ENCODE data around the gene TAC3.
"Not testable (repeated sequence)": the region's sequence is repeated elsewhere in the genome, so short reads cannot be mapped to it uniquely, and the experiment has no call there.

The TAC3 gene

DNA sequence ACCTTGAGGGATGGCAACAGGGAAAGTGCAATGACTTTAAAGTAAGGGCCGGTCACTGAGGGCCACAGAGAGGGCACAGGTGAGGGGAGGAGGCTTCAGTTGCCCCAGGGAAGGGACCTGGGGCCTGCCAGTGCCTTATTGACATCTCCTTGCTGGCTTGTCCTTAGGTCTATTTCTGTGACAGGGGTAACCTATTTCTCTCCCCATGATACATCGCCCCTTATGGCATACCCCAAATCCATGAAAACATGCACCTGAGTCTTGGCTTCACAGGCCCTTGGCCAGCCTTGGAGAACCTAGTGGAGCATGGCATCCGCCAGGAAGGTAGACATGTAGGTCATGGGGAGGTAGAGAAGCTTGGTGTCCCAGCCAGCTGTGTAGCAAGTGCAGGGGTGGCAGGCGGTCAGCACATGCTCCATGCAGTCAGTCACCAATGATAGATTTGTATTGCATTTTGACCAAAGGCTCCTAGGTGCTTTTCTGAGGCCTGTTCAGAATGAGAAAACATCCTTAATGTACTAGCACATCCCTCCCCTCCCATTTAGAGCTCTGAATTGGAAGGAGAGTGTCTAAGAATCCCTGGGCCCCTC, 35.3 kb downstream of the TAC3 start:
- no peak for DNase-seq (ENCODE audit: low read depth)
- TF ChIP-seq, protein P1, sequence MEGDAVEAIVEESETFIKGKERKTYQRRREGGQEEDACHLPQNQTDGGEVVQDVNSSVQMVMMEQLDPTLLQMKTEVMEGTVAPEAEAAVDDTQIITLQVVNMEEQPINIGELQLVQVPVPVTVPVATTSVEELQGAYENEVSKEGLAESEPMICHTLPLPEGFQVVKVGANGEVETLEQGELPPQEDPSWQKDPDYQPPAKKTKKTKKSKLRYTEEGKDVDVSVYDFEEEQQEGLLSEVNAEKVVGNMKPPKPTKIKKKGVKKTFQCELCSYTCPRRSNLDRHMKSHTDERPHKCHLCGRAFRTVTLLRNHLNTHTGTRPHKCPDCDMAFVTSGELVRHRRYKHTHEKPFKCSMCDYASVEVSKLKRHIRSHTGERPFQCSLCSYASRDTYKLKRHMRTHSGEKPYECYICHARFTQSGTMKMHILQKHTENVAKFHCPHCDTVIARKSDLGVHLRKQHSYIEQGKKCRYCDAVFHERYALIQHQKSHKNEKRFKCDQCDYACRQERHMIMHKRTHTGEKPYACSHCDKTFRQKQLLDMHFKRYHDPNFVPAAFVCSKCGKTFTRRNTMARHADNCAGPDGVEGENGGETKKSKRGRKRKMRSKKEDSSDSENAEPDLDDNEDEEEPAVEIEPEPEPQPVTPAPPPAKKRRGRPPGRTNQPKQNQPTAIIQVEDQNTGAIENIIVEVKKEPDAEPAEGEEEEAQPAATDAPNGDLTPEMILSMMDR (IDR thresholded peaks at IDR 0.05; ENCODE audit: insufficient read depth, low read depth, low read length, missing control alignments), result no peak
- H3K4me3 ChIP-seq (ENCODE audit: low read length), result no peak overlapping the region

DNA sequence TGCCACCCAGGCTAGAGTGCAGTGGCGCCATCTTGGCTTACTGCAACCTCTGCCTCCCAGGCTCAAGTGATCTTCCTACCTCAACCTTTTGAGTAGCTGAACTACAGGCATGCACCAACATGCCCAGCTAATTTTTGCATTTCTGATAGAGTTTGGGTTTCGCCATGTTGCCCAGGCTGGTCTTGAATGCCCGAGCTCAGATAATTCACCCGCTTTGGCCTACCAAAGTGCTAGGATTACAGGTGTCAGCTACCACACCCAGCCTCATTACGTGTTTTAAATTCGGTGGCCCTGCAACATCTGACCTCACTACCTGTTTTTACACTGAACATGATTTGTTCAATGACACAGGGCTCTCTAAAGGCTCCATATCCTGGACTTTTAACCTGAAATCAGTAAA, 36.1 kb downstream of the TAC3 start:
- DNase-seq (ENCODE audit: low read depth), result peak; percentile 46
- H3K4me3 ChIP-seq (ENCODE audit: low read length), result no peak overlapping the region
- TF ChIP-seq, protein P1 (IDR thresholded peaks at IDR 0.05; ENCODE audit: insufficient read depth, low read depth, low read length, missing control alignments), result no peak

DNA sequence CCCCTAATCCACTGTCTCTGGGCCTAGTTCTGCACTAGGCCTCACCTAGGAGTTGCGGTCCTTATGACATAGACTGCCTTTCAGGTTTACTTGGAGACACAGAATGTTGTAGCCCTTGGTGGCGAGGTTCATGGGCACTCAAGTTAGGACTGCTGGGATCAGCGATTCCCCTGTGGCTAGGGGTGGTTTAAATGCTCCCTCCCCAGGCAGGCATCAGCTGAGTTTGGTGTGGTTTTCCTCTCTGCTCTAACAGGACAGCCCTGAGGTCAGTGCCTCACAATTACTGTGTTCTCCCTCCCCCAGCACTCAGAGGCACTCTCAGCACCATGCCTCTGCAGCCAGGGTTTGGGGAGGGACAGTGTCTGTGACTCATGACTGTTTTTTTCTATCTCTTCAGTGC, 36.7 kb downstream of the TAC3 start:
- TF ChIP-seq, protein P1 (IDR thresholded peaks at IDR 0.05; ENCODE audit: insufficient read depth, low read depth, low read length, missing control alignments), result no peak
- H3K4me3 ChIP-seq (ENCODE audit: low read length), result no peak overlapping the region
- peak; percentile 36 for DNase-seq (ENCODE audit: low read depth)

DNA sequence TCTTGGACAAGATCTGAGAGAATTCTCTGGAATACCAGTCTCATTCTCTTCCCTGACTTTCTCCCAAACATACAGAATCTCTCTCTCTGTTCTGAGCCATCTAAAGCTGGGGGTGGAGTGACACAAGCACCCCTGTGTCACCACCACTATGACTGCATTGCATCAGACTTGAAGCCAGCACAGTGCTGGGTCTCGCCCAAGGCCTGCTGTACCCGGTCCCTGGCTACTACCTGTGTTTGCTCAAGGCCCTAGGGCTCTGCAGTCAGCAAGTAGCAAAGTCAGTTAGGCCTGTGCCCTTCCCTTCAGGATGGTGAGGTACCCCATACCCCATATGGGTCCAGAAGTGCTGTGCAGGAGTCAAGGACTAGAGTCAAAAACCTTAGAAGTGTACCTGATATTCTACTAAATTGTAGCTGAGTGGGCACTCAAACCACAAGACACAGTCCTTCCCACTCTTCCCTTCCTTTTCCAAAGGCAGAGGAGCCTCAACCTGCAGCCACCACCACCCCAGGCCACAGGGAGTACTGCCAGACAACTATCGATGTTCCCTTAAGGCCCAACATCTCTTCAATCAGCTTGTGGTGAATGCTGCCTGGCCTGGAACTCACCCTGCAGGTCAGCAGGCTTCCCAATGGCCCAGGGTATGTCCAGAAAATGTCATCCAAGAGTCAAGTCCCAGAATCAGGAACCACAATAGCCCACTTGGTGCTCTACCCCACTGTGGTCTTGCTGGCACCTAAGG, 37.8 kb downstream of the TAC3 start:
- DNase-seq (ENCODE audit: low read depth), result no peak

DNA sequence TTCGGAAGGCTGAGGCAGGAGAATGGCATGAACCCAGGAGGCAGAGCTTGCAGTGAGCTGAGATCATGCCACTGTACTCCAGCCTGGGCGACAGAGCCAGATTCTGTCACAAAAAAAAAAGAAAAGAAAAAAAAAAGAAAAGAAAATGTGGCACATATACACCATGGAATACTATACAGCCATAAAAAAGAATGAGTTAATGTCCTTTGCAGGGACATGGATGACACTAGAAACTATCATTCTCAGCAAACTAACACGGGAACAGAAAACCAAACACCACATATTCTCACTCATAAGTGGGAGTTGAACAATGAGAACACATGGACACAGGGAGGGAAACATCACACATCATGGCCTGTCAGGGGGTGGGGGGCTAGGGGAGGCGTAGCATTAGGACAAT, 39.0 kb downstream of the TAC3 start:
- not testable (repeated sequence) for DNase-seq (ENCODE audit: low read depth)

More for the DNA sequence above, 37.8 kb downstream of the TAC3 start:
- H3K4me3 ChIP-seq (ENCODE audit: low read length), result no peak overlapping the region
- TF ChIP-seq, protein P1 (IDR thresholded peaks at IDR 0.05; ENCODE audit: insufficient read depth, low read depth, low read length, missing control alignments), result no peak

DNA sequence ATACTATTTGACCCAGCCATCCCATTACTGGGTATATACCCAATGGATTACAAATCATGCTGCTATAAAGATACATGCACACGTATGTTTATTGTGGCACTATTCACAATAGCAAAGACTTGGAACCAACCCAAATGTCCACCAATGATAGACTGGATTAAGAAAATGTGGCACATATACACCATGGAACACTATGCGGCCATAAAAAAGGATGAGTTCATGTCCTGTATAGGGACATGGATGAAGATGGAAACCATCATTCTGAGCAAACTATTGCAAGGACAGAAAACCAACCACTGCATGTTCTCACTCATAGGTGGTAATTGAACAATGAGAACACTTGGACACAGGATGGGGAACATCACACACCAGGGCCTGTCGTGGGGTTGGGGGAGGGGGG, 42.1 kb downstream of the TAC3 start:
- not testable (repeated sequence) for DNase-seq (ENCODE audit: low read depth); H3K4me3 ChIP-seq (ENCODE audit: low read length)

More for the DNA sequence above, 39.0 kb downstream of the TAC3 start:
- H3K4me3 ChIP-seq (ENCODE audit: low read length), result not testable (repeated sequence)

DNA sequence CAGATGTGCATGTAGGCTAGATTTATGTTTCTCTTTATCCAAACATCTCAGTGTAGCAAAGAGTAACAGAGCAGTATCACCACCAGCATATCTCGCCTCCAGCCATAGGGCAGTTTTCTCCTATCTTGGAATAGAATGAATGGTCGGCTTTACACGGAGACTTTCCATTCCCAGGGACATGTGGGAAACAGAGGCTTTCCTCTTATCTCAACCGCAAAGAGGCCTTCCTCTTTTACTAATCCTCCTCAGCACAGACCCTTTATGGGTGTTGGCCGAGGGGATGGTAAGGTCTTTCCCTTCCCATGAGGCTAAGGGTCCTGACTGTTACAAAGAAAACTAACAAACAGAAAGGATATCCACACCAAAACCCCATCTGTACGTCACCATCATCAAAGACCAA, 47.4 kb downstream of the TAC3 start:
- DNase-seq (ENCODE audit: low read depth); H3K4me3 ChIP-seq (ENCODE audit: low read length): not testable (repeated sequence)

DNA sequence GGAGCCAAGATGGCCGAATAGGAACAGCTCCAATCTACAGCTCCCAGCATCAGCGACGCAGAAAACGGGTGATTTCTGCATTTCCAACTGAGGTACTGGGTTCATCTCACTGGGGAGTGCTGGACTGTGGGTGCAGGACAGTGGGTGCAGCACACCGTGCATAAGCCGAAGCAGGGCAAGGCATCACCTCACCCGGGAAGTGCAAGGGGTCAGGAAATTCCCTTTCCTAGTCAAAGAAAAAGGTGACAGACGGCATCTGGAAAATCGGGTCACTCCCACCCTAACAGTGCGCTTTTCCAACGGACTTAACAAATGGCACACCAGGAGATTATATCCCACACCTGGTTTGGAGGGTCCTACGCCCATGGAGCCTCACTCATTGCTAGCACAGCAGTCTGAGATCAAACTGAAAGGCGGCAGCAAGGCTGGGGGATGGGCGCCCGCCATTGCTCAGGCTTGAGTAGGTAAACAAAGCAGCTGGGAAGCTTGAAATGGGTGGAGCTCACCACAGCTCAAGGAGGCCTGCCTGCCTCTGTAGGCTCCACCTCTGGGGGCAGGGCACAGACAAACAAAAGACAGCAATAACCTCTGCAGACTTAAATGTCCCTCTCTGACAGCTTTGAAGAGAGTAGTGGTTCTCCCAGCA, 50.2 kb downstream of the TAC3 start:
- not testable (repeated sequence) for DNase-seq (ENCODE audit: low read depth); H3K4me3 ChIP-seq (ENCODE audit: low read length)

DNA sequence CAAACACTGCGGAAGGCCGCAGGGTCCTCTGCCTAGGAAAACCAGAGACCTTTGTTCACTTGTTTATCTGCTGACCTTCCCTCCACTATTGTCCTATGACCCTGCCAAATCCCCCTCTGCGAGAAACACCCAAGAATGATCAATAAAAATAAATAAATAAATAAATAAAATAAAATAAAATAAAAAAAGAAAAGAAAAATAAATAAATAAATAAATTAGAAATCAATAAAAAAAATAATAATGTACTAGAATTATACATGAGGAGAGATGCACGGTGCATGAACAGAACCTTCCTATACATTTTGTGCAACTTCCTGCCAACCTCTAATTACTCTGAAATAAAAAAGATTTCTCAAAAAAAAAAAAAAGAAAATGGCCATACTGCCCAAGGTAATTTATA, 51.2 kb downstream of the TAC3 start:
- not testable (repeated sequence) for DNase-seq (ENCODE audit: low read depth); H3K4me3 ChIP-seq (ENCODE audit: low read length)

DNA sequence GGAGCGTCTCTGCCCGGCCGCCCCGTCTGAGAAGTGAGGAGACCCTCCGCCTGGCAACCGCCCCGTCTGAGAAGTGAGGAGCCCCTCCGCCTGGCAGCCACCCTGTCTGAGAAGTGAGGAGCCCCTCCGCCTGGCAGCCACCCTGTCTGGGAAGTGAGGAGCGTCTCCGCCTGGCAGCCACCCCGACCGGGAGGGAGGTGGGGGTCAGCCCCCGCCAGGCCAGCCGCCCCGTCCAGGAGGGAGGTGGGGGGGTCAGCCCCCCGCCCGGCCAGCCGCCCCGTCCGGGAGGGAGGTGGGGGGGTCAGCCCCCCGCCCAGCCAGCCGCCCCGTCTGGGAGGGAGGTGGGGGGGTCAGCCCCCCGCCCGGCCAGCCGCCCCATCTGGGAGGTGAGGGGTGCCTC, 52.8 kb downstream of the TAC3 start:
- not testable (repeated sequence) for DNase-seq (ENCODE audit: low read depth); H3K4me3 ChIP-seq (ENCODE audit: low read length)

DNA sequence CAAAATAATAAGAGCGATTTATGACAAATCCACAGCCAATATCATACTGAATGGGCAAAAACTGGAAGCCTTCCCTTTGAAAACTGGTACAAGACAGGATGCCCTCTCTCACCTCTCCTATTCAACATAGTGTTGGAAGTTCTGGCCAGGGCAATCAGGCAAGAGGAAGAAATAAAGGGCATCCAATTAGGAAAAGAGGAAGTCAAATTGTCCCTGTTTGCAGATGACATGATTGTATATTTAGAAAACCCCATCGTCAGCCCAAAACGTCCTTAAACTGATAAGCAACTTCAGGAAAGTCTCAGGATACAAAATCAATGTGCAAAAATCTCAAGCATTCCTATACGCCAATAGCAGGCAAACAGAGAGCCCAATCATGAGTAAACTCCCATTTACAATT, 54.1 kb downstream of the TAC3 start:
- H3K4me3 ChIP-seq (ENCODE audit: low read length); DNase-seq (ENCODE audit: low read depth): not testable (repeated sequence)
